ENCODE data around the gene FAM13A. TPM values are rescaled to one million over a fixed set of nuclear protein-coding genes. Genes with fewer than 3 reads are reported as not detected.

FAM13A gene
- total RNA-seq, 4 donors from 2014 or later, result 157 to 327 (median 202) TPM

GRCh38 chr4:88698519-88698918 lies 358.5 kb downstream of the FAM13A start:
- no peaks in the 10 kb centered on the region for H3K9me3 ChIP-seq
- H3K27me3 ChIP-seq, result no peaks in the 10 kb centered on the region
- H3K4me1 ChIP-seq, result no peaks in the 10 kb centered on the region
- DNase-seq, result no peak
- no peak overlapping the region for H3K4me3 ChIP-seq (replicated peaks in 1 of 3)
- intact Hi-C loops (cut with DNase I), result no loop called here
- 97 to 98% methylated on average over 7 of the region's 7 CpGs for WGBS, 2 donors
- H3K36me3 ChIP-seq, result no peaks in the 10 kb centered on the region
- TF ChIP-seq CTCF (IDR thresholded peaks at IDR 0.05), result no peak
- H3K27ac ChIP-seq, result no peak overlapping the region

GRCh38 chr4:88697588-88698329 lies 359.2 kb downstream of the FAM13A start, which contains the start of gene NAP1L5:
NAP1L5 (minus strand) TSS chr4:88697829; CDS start chr4:88697754, 75 bp downstream.
- Histone ChIP-seq H3K4me3 (replicated peaks in 1 of 3) (peak within 1 kb of the TSS; percentile 10 to 52 (median 16)), H3K27ac (peak within 1 kb of the TSS; percentile 69 to 71 (median 71)), H3K4me1 (no peaks in the 10 kb centered on the region), H3K36me3 (no peaks in the 10 kb centered on the region), H3K27me3 (no peaks in the 10 kb centered on the region), H3K9me3 (no peaks in the 10 kb centered on the region)
- DNase-seq, result peak; percentile 61 to 62
- intact Hi-C loops (cut with DNase I), result no loop called here
- WGBS, 2 donors, result 74 to 77% methylated on average over 35 to 40 of the region's 40 CpGs
- TF ChIP-seq CTCF (IDR thresholded peaks at IDR 0.05) (no peak), POLR2A (IDR thresholded peaks at IDR 0.05) (peak in 1 of 2 donors; percentile 65)

DNA sequence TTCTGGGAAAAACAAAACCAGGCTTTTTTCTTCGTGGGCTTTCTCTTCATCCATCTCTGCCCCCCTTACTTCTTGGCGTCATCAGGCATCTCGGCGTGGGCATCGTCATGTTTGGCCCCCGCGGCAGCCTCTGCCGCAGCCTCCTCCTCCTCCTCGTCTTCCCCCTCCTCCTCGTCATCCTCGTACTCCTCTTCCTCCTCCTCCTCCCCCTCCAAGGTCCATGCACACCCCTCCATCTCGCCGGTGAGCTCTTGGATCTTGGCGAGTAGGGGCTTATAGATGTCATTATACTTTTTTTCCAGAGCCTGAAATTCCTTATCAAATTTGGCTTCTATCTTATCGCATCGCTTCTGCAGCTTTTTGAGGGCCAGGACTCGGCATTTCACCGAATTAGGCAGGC lies 359.8 kb downstream of the FAM13A start:
- no peaks in the 10 kb centered on the region for H3K36me3 ChIP-seq
- intact Hi-C loops (cut with DNase I), result no loop called here
- no peaks in the 10 kb centered on the region for H3K4me1 ChIP-seq
- no peaks in the 10 kb centered on the region for H3K9me3 ChIP-seq
- 43 to 58% methylated on average over 18 of the region's 18 CpGs for WGBS, 2 donors
- peak overlapping the region; percentile 10 to 52 (median 16) for H3K4me3 ChIP-seq (replicated peaks in 1 of 3)
- H3K27ac ChIP-seq, result peak overlapping the region; percentile 69 to 71 (median 71)
- H3K27me3 ChIP-seq, result no peaks in the 10 kb centered on the region
- TF ChIP-seq CTCF (IDR thresholded peaks at IDR 0.05) (no peak), POLR2A (IDR thresholded peaks at IDR 0.05) (no peak)
- peak; percentile 16 to 26 for DNase-seq

DNA sequence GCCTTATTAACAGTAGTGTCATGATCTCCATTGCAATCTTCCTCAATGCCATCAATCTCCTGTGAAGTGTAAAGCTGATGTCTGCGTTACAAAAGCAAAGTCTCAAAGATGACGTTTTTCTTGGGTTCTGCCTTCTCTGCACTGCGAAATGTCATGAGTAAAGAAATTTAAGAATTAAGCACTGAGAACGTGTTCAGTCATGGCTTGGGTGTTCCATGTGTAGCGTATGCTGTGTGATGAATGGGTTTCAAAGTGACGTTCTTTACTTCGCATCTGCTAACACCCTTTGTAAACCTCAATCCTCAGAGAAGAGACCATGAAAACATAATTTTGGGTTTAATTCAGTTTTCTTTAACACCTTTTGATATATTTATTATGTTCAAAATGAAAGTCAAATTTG lies 360.4 kb downstream of the FAM13A start:
- H3K4me3 ChIP-seq (replicated peaks in 1 of 3), result peak overlapping the region in 1 of 3 donors; percentile 52
- peak overlapping the region in 1 of 3 donors; percentile 71 for H3K27ac ChIP-seq

More for the DNA sequence above, 360.4 kb downstream of the FAM13A start:
- no peaks in the 10 kb centered on the region for H3K36me3 ChIP-seq
- no peak for TF ChIP-seq POLR2A (IDR thresholded peaks at IDR 0.05)
- TF ChIP-seq CTCF (IDR thresholded peaks at IDR 0.05), result no peak
- no peaks in the 10 kb centered on the region for H3K9me3 ChIP-seq
- WGBS, 2 donors, result 71 to 78% methylated on average over 7 of the region's 7 CpGs
- no peak for DNase-seq
- intact Hi-C loops (cut with DNase I), result no loop called here
- no peaks in the 10 kb centered on the region for H3K27me3 ChIP-seq
- H3K4me1 ChIP-seq, result no peaks in the 10 kb centered on the region
